Measurements from ENCODE around the gene ADCK2.

- no peak for TF ChIP-seq CTCF (IDR thresholded peaks at IDR 0.05)
- no peak for TF ChIP-seq POLR2A (IDR thresholded peaks at IDR 0.05)
Observed at GRCh38 chr7:140686921-140687320, 14.2 kb downstream of the ADCK2 start.
